Mammary epithelial cell (primary cell): Measurements from ENCODE around the gene TXNDC2.

Experiments used
- CTCF ChIP-seq, 2 donors: IDR thresholded peaks in 1 of 2; conservative IDR thresholded peaks in 1 of 2; 2 replicates each; pipeline ENCODE4 v1.5.1; 2011 to 2012; ENCODE audit warnings: inconsistent platforms in 2 of 2, low read length in 2 of 2, mild to moderate bottlenecking in 2 of 2, control low read depth in 1 of 2, low read depth in 1 of 2; ENCODE audit not compliant: insufficient read depth in 1 of 2; ENCODE audit errors: extremely low read depth in 1 of 2
- EZH2 ChIP-seq: IDR thresholded peaks from 2 replicates; pipeline ENCODE4 v1.6.1; 2012; ENCODE audit warnings: low read length, inconsistent platforms, borderline replicate concordance

- TF ChIP-seq CTCF (conservative IDR thresholded peaks at IDR 0.05 in 1 of 2, IDR thresholded peaks at IDR 0.05 in 1 of 2; ENCODE audit: extremely low read depth in 1 of 2, insufficient read depth in 1 of 2, low read depth in 1 of 2, low read length in 2 of 2) (no peak), EZH2 (no peak)
Observed at GRCh38 chr18:9856092-9856491, 29.7 kb upstream of the TXNDC2 start.
